ENCODE measurements around the gene TAOK3. TPM values are rescaled to one million over a fixed set of nuclear protein-coding genes. Genes with fewer than 3 reads are reported as not detected.

TAOK3 gene
- total RNA-seq, 1 donor from 2014 or later, result 15.7 TPM

DNA sequence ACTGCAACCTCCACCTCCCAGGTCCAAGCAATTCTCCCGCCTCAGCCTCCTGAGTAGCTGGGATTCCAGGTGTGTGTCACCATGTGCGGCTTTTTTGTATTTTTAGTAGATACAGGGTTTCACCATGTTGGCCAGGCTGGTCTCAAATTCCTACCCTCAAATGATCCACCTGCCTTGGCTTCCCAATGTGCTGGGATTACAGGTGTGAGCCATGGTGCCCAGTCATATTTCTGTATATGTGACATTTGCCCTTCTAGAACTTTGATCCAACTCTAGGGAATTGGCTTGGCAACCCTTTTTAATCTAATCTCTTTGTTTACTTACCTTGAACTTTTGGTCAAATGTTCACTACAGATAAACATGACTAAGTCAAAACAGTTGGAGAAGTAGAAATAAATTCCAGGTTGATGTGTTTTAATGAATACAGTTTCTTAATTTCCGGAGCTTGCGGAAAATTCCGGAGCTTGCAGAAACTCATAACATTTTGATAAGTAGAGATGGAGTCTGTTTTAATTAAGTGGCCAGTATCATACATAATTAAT lies 248.3 kb downstream of the TAOK3 start:
- FAIRE-seq (no peak), DNase-seq (ENCODE audit: low read depth) (no peak)
- H3K36me3 Mint-ChIP-seq (ENCODE audit: low read depth, unreplicated experiment), result no peaks in the 10 kb centered on the region
- Histone ChIP-seq H3K4me1 (ENCODE audit: insufficient read depth, low read length) (no peaks in the 10 kb centered on the region), H3K79me2 (ENCODE audit: insufficient read depth, low read length) (no peaks in the 10 kb centered on the region), H3K9me3 (ENCODE audit: insufficient read depth, low read depth, low read length) (no peaks in the 10 kb centered on the region), H4K20me1 (ENCODE audit: insufficient read depth, low read length) (no peaks in the 10 kb centered on the region), H3K4me3 (ENCODE audit: insufficient read depth, low read depth, low read length) (no peak overlapping the region), H3K36me3 (ENCODE audit: insufficient read depth, low read length) (no peaks in the 10 kb centered on the region), H2AFZ (ENCODE audit: low read depth, low read length) (no peak overlapping the region), H3K27ac (ENCODE audit: low read depth, low read length) (no peak overlapping the region), H3K9ac (ENCODE audit: low read length) (no peak overlapping the region), H3K27me3 (ENCODE audit: insufficient read depth, low read length) (no peaks in the 10 kb centered on the region), H3K4me2 (ENCODE audit: low read length) (no peak overlapping the region)
- no peaks in the 10 kb centered on the region for H3K27me3 Mint-ChIP-seq (ENCODE audit: low read depth, unreplicated experiment)
- no peak overlapping the region for H3K4me3 Mint-ChIP-seq (ENCODE audit: unreplicated experiment)
- H3K4me1 Mint-ChIP-seq (ENCODE audit: low read depth, unreplicated experiment), result peaks cover 9% of the 10 kb centered on the region
- no peak overlapping the region for H3K27ac Mint-ChIP-seq (ENCODE audit: unreplicated experiment)
- no peaks in the 10 kb centered on the region for H3K9me3 Mint-ChIP-seq (ENCODE audit: unreplicated experiment)
- no peak for TF ChIP-seq EZH2 (IDR thresholded peaks at IDR 0.05; ENCODE audit: insufficient read depth, low read length)
- TF ChIP-seq, protein P1, sequence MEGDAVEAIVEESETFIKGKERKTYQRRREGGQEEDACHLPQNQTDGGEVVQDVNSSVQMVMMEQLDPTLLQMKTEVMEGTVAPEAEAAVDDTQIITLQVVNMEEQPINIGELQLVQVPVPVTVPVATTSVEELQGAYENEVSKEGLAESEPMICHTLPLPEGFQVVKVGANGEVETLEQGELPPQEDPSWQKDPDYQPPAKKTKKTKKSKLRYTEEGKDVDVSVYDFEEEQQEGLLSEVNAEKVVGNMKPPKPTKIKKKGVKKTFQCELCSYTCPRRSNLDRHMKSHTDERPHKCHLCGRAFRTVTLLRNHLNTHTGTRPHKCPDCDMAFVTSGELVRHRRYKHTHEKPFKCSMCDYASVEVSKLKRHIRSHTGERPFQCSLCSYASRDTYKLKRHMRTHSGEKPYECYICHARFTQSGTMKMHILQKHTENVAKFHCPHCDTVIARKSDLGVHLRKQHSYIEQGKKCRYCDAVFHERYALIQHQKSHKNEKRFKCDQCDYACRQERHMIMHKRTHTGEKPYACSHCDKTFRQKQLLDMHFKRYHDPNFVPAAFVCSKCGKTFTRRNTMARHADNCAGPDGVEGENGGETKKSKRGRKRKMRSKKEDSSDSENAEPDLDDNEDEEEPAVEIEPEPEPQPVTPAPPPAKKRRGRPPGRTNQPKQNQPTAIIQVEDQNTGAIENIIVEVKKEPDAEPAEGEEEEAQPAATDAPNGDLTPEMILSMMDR (IDR thresholded peaks at IDR 0.05; ENCODE audit: insufficient read depth, low read depth, low read length), result no peak

GRCh38 chr12:118122264-118122663 lies 250.4 kb downstream of the TAOK3 start:
- no peak for FAIRE-seq

More at GRCh38 chr12:118122264-118122663, 250.4 kb downstream of the TAOK3 start:
- Mint-ChIP-seq H3K9me3 (ENCODE audit: unreplicated experiment) (no peaks in the 10 kb centered on the region), H3K4me3 (ENCODE audit: unreplicated experiment) (no peak overlapping the region), H3K4me1 (ENCODE audit: low read depth, unreplicated experiment) (peaks cover 9% of the 10 kb centered on the region), H3K36me3 (ENCODE audit: low read depth, unreplicated experiment) (no peaks in the 10 kb centered on the region), H3K27me3 (ENCODE audit: low read depth, unreplicated experiment) (no peaks in the 10 kb centered on the region), H3K27ac (ENCODE audit: unreplicated experiment) (no peak overlapping the region)
- DNase-seq (ENCODE audit: low read depth), result no peak
- Histone ChIP-seq H3K27ac (ENCODE audit: low read depth, low read length) (no peak overlapping the region), H3K4me1 (ENCODE audit: insufficient read depth, low read length) (no peaks in the 10 kb centered on the region), H3K9me3 (ENCODE audit: insufficient read depth, low read depth, low read length) (no peaks in the 10 kb centered on the region), H3K27me3 (ENCODE audit: insufficient read depth, low read length) (no peaks in the 10 kb centered on the region), H3K36me3 (ENCODE audit: insufficient read depth, low read length) (no peaks in the 10 kb centered on the region), H3K4me2 (ENCODE audit: low read length) (no peak overlapping the region), H4K20me1 (ENCODE audit: insufficient read depth, low read length) (no peaks in the 10 kb centered on the region), H3K4me3 (ENCODE audit: insufficient read depth, low read depth, low read length) (no peak overlapping the region), H2AFZ (ENCODE audit: low read depth, low read length) (no peak overlapping the region), H3K9ac (ENCODE audit: low read length) (no peak overlapping the region), H3K79me2 (ENCODE audit: insufficient read depth, low read length) (no peaks in the 10 kb centered on the region)
- TF ChIP-seq, protein P1 (IDR thresholded peaks at IDR 0.05; ENCODE audit: insufficient read depth, low read depth, low read length), result no peak
- TF ChIP-seq EZH2 (IDR thresholded peaks at IDR 0.05; ENCODE audit: insufficient read depth, low read length), result no peak

Data from astrocyte (in vitro differentiated cells and primary cell).